WTC11 (cell line): ENCODE results near the gene ALK. TPM values are rescaled to one million over a fixed set of nuclear protein-coding genes. Genes with fewer than 3 reads are reported as not detected.

ENCODE experiments used
- ATAC-seq: fragments of 200-7000 bp; cut with Tn5 transposase; 2 replicates; pipeline ENCODE4 v1.10.0; 2021; ENCODE audit warnings: mild to moderate bottlenecking, moderate library complexity
- CTCF ChIA-PET: fragments of 300-600 bp; sonication (Branson Sonifier 250); formaldehyde crosslinking; loops from one replicate; lab custom pipeline; 2021; ENCODE audit warnings: antibody characterized with exemption; lab: Charles Lee
- POLR2A ChIA-PET: fragments of 350-600 bp; sonication (Branson Sonifier 250); formaldehyde crosslinking; loops from one replicate; lab custom pipeline; 2021; ENCODE audit warnings: antibody characterized with exemption; lab: Charles Lee
- DNase-seq: peaks from one replicate; pipeline ENCODE4 v3.0.0; 2021; ENCODE audit warnings: low spot score
- H3K27ac Mint-ChIP-seq: 2 replicates; pipeline ENCODE4 v1.8.0; 2021; ENCODE audit warnings: mixed read lengths
- H3K27me3 Mint-ChIP-seq: 2 replicates; pipeline ENCODE4 v1.8.0; 2021; ENCODE audit warnings: low read depth, mild to moderate bottlenecking, moderate library complexity, mixed read lengths
- H3K36me3 Mint-ChIP-seq: 2 replicates; pipeline ENCODE4 v1.8.0; 2021; ENCODE audit warnings: mixed read lengths
- H3K4me1 Mint-ChIP-seq: 2 replicates; pipeline ENCODE4 v1.8.0; 2022; ENCODE audit warnings: mixed read lengths
- H3K4me3 Mint-ChIP-seq: 2 replicates; pipeline ENCODE4 v1.8.0; 2021; ENCODE audit warnings: mild to moderate bottlenecking, moderate library complexity, mixed read lengths
- H3K9me3 Mint-ChIP-seq: 2 replicates; pipeline ENCODE4 v1.8.0; 2021; ENCODE audit warnings: mixed read lengths
- AFF4 ChIP-seq: sonication (generic); formaldehyde crosslinking; IDR thresholded peaks from 2 replicates; pipeline ENCODE4 v1.8.1; 2023; ENCODE audit warnings: mild to moderate bottlenecking, missing genetic modification reagents, borderline replicate concordance
- ATF3 ChIP-seq: sonication (generic); formaldehyde crosslinking; conservative IDR thresholded peaks from 2 replicates; pipeline ENCODE4 v1.8.1; 2022; ENCODE audit warnings: mild to moderate bottlenecking, missing genetic modification reagents
- CREM ChIP-seq: sonication (generic); formaldehyde crosslinking; IDR thresholded peaks from 2 replicates; pipeline ENCODE4 v1.8.1; 2022; ENCODE audit warnings: mild to moderate bottlenecking, missing genetic modification reagents, moderate library complexity
- E2F5 ChIP-seq: sonication (generic); formaldehyde crosslinking; IDR thresholded peaks from 2 replicates; pipeline ENCODE4 v1.8.1; 2022; ENCODE audit warnings: mild to moderate bottlenecking, moderate library complexity, missing genetic modification reagents
- EMX1 ChIP-seq: fragments of 250-450 bp; sonication (Bioruptor Pico); IDR thresholded peaks from 2 replicates; pipeline ENCODE4 v1.8.0; 2021; ENCODE audit warnings: mild to moderate bottlenecking
- ETV6 ChIP-seq: sonication (generic); formaldehyde crosslinking; IDR thresholded peaks from 2 replicates; pipeline ENCODE4 v1.8.1; 2022; ENCODE audit warnings: mild to moderate bottlenecking, missing genetic modification reagents
- FOXP1 ChIP-seq: sonication (generic); formaldehyde crosslinking; IDR thresholded peaks from 2 replicates; pipeline ENCODE4 v1.8.0; 2022; ENCODE audit warnings: missing genetic modification reagents, mild to moderate bottlenecking, moderate library complexity, borderline replicate concordance
- MAX ChIP-seq: sonication (generic); formaldehyde crosslinking; IDR thresholded peaks from 2 replicates; pipeline ENCODE4 v1.8.0; 2022; ENCODE audit warnings: mild to moderate bottlenecking, missing genetic modification reagents
- MLX ChIP-seq: sonication (generic); formaldehyde crosslinking; IDR thresholded peaks from 2 replicates; pipeline ENCODE4 v1.8.1; 2023; ENCODE audit warnings: mild to moderate bottlenecking, missing genetic modification reagents, moderate library complexity
- MXD4 ChIP-seq: fragments of 250-450 bp; sonication (Bioruptor Pico); IDR thresholded peaks from 2 replicates; pipeline ENCODE4 v1.8.0; 2021; ENCODE audit warnings: mild to moderate bottlenecking, moderate library complexity, borderline replicate concordance
- NR1H2 ChIP-seq: sonication (generic); formaldehyde crosslinking; IDR thresholded peaks from 2 replicates; pipeline ENCODE4 v1.9.0; 2021; ENCODE audit warnings: mild to moderate bottlenecking, moderate library complexity, missing genetic modification reagents
- PREB ChIP-seq: sonication (generic); formaldehyde crosslinking; IDR thresholded peaks from 2 replicates; pipeline ENCODE4 v1.8.1; 2022; ENCODE audit warnings: mild to moderate bottlenecking, missing genetic modification reagents, moderate library complexity, borderline replicate concordance
- RORB ChIP-seq: fragments of 250-450 bp; sonication (Bioruptor Pico); IDR thresholded peaks from 2 replicates; pipeline ENCODE4 v1.9.0; 2021; ENCODE audit warnings: mild to moderate bottlenecking
- TEAD4 ChIP-seq: sonication (generic); formaldehyde crosslinking; IDR thresholded peaks from 2 replicates; pipeline ENCODE4 v1.8.0; 2022; ENCODE audit warnings: mild to moderate bottlenecking, missing genetic modification reagents
- USF1 ChIP-seq: sonication (generic); formaldehyde crosslinking; IDR thresholded peaks from 2 replicates; pipeline ENCODE4 v1.8.0; 2022; ENCODE audit warnings: mild to moderate bottlenecking, missing genetic modification reagents
- ZNF416 ChIP-seq: fragments of 250-450 bp; sonication (Bioruptor Pico); IDR thresholded peaks from 2 replicates; pipeline ENCODE4 v1.9.0; 2021; ENCODE audit warnings: mild to moderate bottlenecking, inconsistent platforms
- ZNF423 ChIP-seq: fragments of 250-450 bp; sonication (Bioruptor Pico); IDR thresholded peaks from 2 replicates; pipeline ENCODE4 v2.1.2; 2022; ENCODE audit warnings: mild to moderate bottlenecking, moderate library complexity
- ZNF532 ChIP-seq: fragments of 250-450 bp; sonication (Bioruptor Pico); IDR thresholded peaks from 2 replicates; pipeline ENCODE4 v1.9.0; 2021; ENCODE audit warnings: mild to moderate bottlenecking, borderline replicate concordance
- total RNA-seq: library from RNA; stranded (reverse); gene quantifications from 3 replicates; pipeline ENCODE4 v1.2.3, GENCODE V29; 2021

ALK gene
- total RNA-seq, 1 experiment from 2014 or later = not detected

- TF ChIP-seq AFF4 (CRISPR knock-in tag) (no peak), ETV6 (CRISPR knock-in tag) (no peak), E2F5 (CRISPR knock-in tag) (no peak), NR1H2 (CRISPR knock-in tag) (no peak)
Measured at GRCh38 chr2:29660201-29660600, 261.2 kb downstream of the ALK start (continued).

- Mint-ChIP-seq H3K4me1 (no peaks in the 10 kb centered on the region), H3K4me3 (no peak overlapping the region), H3K27me3 (no peaks in the 10 kb centered on the region), H3K36me3 (no peaks in the 10 kb centered on the region), H3K27ac (no peak overlapping the region), H3K9me3 (no peaks in the 10 kb centered on the region)
- ChIA-PET CTCF (no interaction called here), POLR2A (no interaction called here)
- TF ChIP-seq ETV6 (CRISPR knock-in tag) (no peak), RORB (no peak), ATF3 (CRISPR knock-in tag) (no peak), MLX (no peak), PREB (CRISPR knock-in tag) (no peak), TEAD4 (no peak), ZNF423 (no peak), EMX1 (CRISPR knock-in tag) (no peak), MXD4 (CRISPR knock-in tag) (no peak), CREM (CRISPR knock-in tag) (no peak), ZNF416 (CRISPR knock-in tag) (no peak), ZNF532 (CRISPR knock-in tag) (no peak), FOXP1 (CRISPR knock-in tag) (no peak), MAX (CRISPR knock-in tag) (no peak), USF1 (no peak)
- ATAC-seq (no peak), DNase-seq (no peak)
Measured at GRCh38 chr2:29659178-29659577, 262.2 kb downstream of the ALK start.
